Muscle of leg (tissue), 11 donors: ENCODE data around the gene FAM210A. TPM values are rescaled to one million over a fixed set of nuclear protein-coding genes. Genes with fewer than 3 reads are reported as not detected.

Experiments used
- DNase-seq: peaks from one replicate; pipeline ENCODE4 v3.0.0; 2013
- H3K27ac ChIP-seq: one replicate; pipeline ENCODE4 v1.5.1; 2013; ENCODE audit warnings: mild to moderate bottlenecking, low read length, control low read depth
- H3K27me3 ChIP-seq: one replicate; pipeline ENCODE4 v1.6.1; 2013; ENCODE audit warnings: low read length; ENCODE audit not compliant: control insufficient read depth, insufficient read depth
- H3K36me3 ChIP-seq: one replicate; pipeline ENCODE4 v1.6.1; 2013; ENCODE audit warnings: low read length; ENCODE audit not compliant: control insufficient read depth, insufficient read depth
- H3K4me1 ChIP-seq: one replicate; pipeline ENCODE4 v1.6.1; 2013; ENCODE audit warnings: low read length; ENCODE audit not compliant: control insufficient read depth, insufficient read depth
- H3K4me3 ChIP-seq: one replicate; pipeline ENCODE4 v1.5.1; 2013; ENCODE audit warnings: low read length, control low read depth
- H3K9me3 ChIP-seq: replicated peaks from 2 replicates; pipeline ENCODE4 v1.6.1; 2013; ENCODE audit warnings: low read depth, low read length; ENCODE audit not compliant: control insufficient read depth
- WGBS: methylation state at CpG from one replicate; pipeline ENCODE4 v1.1.5; 2013; ENCODE audit warnings: missing lambda C conversion rate; ENCODE audit not compliant: insufficient coverage; 5-methylcytosine and 5-hydroxymethylcytosine counted together
- polyA plus RNA-seq, 8 donors: library from polyadenylated mRNA; unstranded; fragments of 120-200 nt; gene quantifications; one replicate each; pipeline versions ENCODE4 v1.2.1 to v1.2.3, GENCODE V29; 2013; ENCODE audit warnings: inconsistent platforms in 1 of 8, low replicate concordance in 1 of 8; ENCODE audit not compliant: insufficient read length in 8 of 8, insufficient read depth in 1 of 8
- total RNA-seq: library from RNA; stranded (reverse); fragments of 120-200 nt; gene quantifications from one replicate; pipeline ENCODE4 v1.2.4, GENCODE V29; 2013

Gene FAM210A
- total and polyA plus RNA-seq, 9 donors, result 20.9 to 30.3 (median 24.6) TPM

DNA sequence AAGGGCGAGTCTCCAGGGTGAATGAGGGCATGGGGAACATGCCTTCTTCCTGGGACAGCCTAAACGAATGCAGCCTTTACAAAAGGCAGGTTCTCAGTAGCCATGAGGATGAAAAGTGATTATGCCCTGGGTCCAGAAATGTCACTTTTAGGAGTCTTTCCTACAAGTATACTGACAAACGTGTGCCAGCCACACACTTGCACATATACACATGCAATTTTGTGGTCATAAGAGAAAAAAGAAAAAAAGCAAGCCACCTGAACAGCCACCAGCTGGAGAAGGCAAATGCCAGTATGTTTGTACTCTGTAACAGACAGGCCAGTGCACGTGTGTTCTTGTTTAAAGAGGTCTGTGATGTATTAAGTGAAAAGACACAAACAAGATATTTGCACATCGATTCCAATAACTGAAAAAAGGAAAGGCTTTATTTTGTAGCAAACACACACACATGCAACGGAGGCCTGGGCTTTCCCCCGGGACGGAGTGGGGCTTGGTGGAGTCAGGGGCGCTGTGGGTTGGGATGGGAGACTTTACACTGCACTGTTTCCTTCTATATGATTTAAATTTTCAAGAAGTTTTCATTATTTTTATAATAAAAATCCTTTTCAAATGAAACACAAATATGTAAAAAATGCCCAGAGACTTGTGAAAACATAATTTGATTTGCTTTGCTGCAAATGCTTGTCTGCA lies 108.4 kb downstream of the FAM210A start:
- 70% methylated on average over 2 of the region's 9 CpGs for WGBS
- no peak overlapping the region for H3K4me3 ChIP-seq
- H3K4me1 ChIP-seq, result peaks cover 11% of the 10 kb centered on the region
- H3K27me3 ChIP-seq, result no peaks in the 10 kb centered on the region
- H3K27ac ChIP-seq, result no peak overlapping the region
- peaks cover 7% of the 10 kb centered on the region for H3K36me3 ChIP-seq
- H3K9me3 ChIP-seq, result no peaks in the 10 kb centered on the region
- DNase-seq, result no peak

DNA sequence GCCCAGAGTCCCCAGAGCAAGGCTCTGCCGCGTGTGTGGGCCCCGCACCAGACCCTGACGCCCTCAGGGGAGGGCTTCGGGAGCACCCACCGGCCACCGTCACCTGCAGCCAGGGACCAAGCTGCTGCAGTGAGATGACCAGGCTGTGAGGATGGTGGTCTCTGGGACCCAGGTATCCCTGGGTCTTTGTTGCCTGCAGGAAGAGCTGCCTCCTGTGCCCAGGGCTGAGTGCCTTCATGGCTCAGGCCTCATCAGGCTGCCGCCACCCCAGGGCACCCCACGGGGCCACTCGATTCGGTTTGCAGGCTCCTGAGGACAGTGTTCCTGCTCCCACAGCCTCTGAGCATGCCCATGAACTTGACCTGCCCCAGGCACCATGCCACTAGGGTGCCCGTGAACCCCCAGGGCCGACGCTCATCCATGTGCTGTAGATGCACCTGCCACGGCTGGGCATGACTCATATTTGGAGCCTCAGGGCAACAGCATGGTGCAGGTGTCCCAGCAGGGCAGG lies 109.8 kb downstream of the FAM210A start:
- WGBS, result 92% methylated on average over 15 of the region's 15 CpGs

DNA sequence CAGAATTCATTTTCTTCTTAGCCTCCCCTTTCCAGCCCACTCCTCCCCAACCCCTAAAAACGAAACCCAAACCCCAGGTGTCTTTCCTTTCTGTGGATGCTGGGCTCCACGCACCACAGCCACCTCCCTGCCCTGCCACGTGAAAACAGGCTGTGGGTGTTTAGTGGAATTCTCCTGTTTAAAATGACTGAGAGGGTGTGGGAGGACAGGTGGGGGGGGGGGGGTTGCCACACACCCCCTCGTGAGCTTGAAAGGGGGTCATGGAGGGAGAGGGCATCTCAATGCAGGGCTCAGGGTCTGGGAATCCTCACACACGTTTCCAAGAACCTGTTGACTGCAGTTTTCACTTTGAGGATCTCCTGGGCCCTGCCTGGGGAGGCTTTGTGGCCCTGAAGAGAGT lies 110.3 kb downstream of the FAM210A start:
- H3K36me3 ChIP-seq, result peaks cover 3% of the 10 kb centered on the region
- DNase-seq, result no peak
- no peak overlapping the region for H3K27ac ChIP-seq
- 67% methylated on average over 1 of the region's 5 CpGs for WGBS
- H3K27me3 ChIP-seq, result peaks cover 7% of the 10 kb centered on the region
- peaks cover 24% of the 10 kb centered on the region for H3K4me1 ChIP-seq
- H3K9me3 ChIP-seq, result no peaks in the 10 kb centered on the region
- no peak overlapping the region for H3K4me3 ChIP-seq

More for the DNA sequence above, 109.8 kb downstream of the FAM210A start:
- Histone ChIP-seq H3K36me3 (peaks cover 7% of the 10 kb centered on the region), H3K27me3 (peaks cover 6% of the 10 kb centered on the region), H3K9me3 (no peaks in the 10 kb centered on the region), H3K27ac (no peak overlapping the region), H3K4me1 (peaks cover 19% of the 10 kb centered on the region), H3K4me3 (no peak overlapping the region)
- DNase-seq, result no peak

DNA sequence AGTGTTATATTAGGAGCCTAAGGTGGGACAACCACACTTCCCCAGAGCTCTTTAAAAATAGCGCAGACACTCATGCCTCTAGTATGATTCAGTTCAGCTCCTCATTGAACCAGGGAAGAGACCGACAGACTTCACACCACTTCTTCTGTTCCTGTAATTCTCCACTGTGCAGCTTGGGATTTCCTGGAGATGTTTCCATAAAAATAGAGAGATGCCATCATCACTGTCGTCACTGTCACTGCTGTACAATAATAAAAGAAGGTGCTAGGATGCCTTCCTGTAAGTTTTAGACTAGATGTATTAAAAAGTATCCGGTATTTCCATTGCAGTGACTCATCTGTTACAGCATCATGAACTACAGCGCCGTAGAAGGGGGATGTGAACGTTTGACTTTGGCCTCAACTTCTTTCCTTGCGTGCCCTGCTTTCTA lies 110.9 kb downstream of the FAM210A start:
- Histone ChIP-seq H3K36me3 (no peaks in the 10 kb centered on the region), H3K9me3 (no peaks in the 10 kb centered on the region), H3K4me3 (no peak overlapping the region), H3K27ac (peak overlapping the region; percentile 79), H3K4me1 (peaks cover 30% of the 10 kb centered on the region), H3K27me3 (peaks cover 7% of the 10 kb centered on the region)
- WGBS, result 71% methylated on average over 2 of the region's 8 CpGs
- peak; percentile 49 for DNase-seq

DNA sequence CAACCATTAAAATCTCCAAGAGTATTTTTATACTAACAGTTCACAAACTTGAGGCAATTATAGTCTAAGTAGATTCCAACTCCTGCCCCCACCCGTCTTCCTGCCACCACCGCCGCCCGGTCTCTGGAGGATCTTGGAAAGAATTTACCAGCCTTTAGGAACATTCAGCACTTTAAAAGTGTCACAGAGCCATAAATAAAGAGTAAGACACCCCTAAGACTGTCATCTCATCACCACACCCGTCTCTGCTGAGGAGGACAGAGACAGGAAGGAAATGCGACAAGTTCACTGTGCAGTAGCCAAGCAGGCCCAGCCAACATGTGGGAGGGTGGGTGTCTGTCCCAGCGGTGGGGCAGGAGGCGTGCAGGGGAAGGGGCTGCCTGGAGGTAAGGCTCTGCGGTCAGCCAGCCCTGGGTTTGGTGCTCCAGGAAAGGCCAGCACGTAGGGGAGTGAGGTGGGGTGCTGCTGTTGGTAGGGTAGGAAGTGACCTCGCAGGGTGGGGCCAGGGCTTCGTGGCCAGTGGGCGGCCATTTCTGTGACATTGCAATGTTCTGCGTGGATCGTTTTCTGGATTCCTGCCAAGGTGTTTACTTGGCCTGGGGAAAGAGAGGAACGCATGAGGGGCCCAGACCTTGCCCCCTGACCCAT lies 111.6 kb downstream of the FAM210A start:
- no peak for DNase-seq
- peak overlapping the region; percentile 79 for H3K27ac ChIP-seq
- H3K36me3 ChIP-seq, result no peaks in the 10 kb centered on the region
- peaks cover 7% of the 10 kb centered on the region for H3K27me3 ChIP-seq
- peaks cover 32% of the 10 kb centered on the region for H3K4me1 ChIP-seq
- no peak overlapping the region for H3K4me3 ChIP-seq
- WGBS, result 56% methylated on average over 10 of the region's 16 CpGs
- no peaks in the 10 kb centered on the region for H3K9me3 ChIP-seq

DNA sequence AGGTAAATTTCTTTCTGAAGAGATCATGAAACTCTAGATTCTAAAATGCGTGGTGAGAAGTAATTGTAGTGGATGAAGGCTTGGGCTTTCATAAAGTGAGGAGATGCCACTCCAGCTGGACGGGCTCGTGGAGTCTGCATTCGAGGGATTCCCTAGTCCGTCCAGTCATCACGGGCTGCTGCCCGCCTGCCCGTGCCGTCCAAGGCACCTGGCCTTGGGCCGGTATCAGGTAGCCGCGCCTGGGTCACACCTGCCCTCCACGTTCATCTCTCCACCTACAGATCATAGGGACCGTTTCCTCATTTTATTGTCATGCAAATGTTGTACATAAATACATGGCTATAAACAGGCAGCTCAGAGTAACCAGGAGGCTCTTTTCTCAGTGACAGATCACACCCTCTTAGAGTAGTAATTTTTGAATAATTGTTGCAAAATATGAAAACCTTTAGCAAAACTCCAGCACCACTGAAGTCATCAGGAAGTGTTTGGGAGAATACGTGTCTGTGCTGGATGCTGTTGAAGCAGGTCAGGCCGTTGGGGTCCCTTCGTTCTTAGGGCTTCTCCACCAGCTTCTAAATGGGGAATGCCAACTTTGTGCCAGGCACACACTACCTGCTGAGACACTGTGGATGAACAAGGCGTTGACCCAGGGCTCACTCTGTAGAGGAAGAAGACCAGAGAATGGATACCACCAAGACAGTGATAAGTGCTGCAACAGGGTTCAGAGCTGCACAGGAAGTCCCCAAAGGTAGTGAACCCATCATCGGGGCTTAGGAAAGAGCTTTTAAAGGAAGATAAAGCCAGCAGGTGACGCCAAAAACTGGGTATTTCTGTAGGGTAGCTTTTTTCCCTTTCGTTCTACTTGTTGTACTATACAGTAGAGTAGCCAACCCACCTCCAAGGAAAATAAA lies 112.5 kb downstream of the FAM210A start:
- DNase-seq, result no peak
- Histone ChIP-seq H3K27ac (no peak overlapping the region), H3K27me3 (peaks cover 7% of the 10 kb centered on the region), H3K36me3 (no peaks in the 10 kb centered on the region), H3K4me3 (no peak overlapping the region), H3K4me1 (peaks cover 32% of the 10 kb centered on the region), H3K9me3 (no peaks in the 10 kb centered on the region)
- 86% methylated on average over 14 of the region's 21 CpGs for WGBS

Other genes with a start within 250 kb of the FAM210A start
- gene RNMT, start 115 bp upstream of the FAM210A start, total RNA-seq, result 31.4 TPM
- gene RNMT, start 115 bp upstream of the FAM210A start, polyA plus RNA-seq, result 10 to 100 TPM; 30.4 to 41.8 (median 33.5) TPM
- gene MC5R, start 97.6 kb upstream of the FAM210A start, total RNA-seq, result 2.9 TPM
- gene MC5R, start 97.6 kb upstream of the FAM210A start, polyA plus RNA-seq, result 1 to 10 TPM in 6 of 8 donors, under 1 TPM in 2; 0.79 to 7.3 (median 2.1) TPM
- 0.18 TPM for gene MC2R, start 189.0 kb upstream of the FAM210A start, total RNA-seq
- gene MC2R, start 189.0 kb upstream of the FAM210A start, polyA plus RNA-seq, result under 1 TPM in 7 of 8 donors, not detected in 1; 0.05 to 0.83 (median 0.18) TPM